Adrenal gland (tissue), 12 donors: Measurements from ENCODE around the gene FMN1. TPM values are rescaled to one million over a fixed set of nuclear protein-coding genes. Genes with fewer than 3 reads are reported as not detected.
A peak's percentile ranks its signal among the peaks of the same experiment; 100 is the strongest.

Source experiments
- DNase-seq, 7 donors: peaks; one replicate each; pipeline ENCODE4 v3.0.0-alpha.2; 2019 to 2020
- H3K27ac ChIP-seq, 5 donors: fragments of 200-600 bp; sonication (generic) in 4 of 5; 1 replicate in 3 of 5; 2 replicates in 2 of 5; pipeline versions ENCODE4 v1.5.1 to v1.8.0; 2016 to 2020; ENCODE audit warnings: mild to moderate bottlenecking in 1 of 5
- H3K27me3 ChIP-seq: fragments of 200-600 bp; 2 replicates; pipeline ENCODE4 v1.8.0; 2021
- H3K36me3 ChIP-seq, 2 donors: fragments of 200-600 bp; replicated peaks in 1 of 2; 1 replicate in 1 of 2; 2 replicates in 1 of 2; pipeline versions ENCODE4 v1.5.1 to v1.8.0; 2018 to 2022
- H3K4me1 ChIP-seq, 2 donors: fragments of 200-600 bp; replicated peaks in 1 of 2; 1 replicate in 1 of 2; 2 replicates in 1 of 2; pipeline versions ENCODE4 v1.5.1 to v1.8.0; 2018 to 2021
- H3K4me3 ChIP-seq, 4 donors: fragments of 200-600 bp; sonication (generic) in 3 of 4; one replicate each; pipeline ENCODE4 v1.5.1; 2016 to 2018
- H3K9me3 ChIP-seq, 3 donors: fragments of 200-600 bp; sonication (generic) in 1 of 3; replicated peaks in 1 of 3; 1 replicate in 2 of 3; 2 replicates in 1 of 3; pipeline versions ENCODE4 v1.5.1 to v1.8.0; 2016 to 2021
- CTCF ChIP-seq, 6 experiments: fragments of 450-650 bp in 4 of 6; fragments of 200-600 bp in 2 of 6; sonication (generic) in 1 of 6; IDR thresholded peaks; 1 replicate in 5 of 6; 2 replicates in 1 of 6; pipeline versions ENCODE4 v1.5.1 to v1.8.0; 2016 to 2021; ENCODE audit warnings: antibody characterized with exemption in 6 of 6, mild to moderate bottlenecking in 2 of 6, moderate library complexity in 1 of 6
- POLR2A ChIP-seq, 2 donors: fragments of 450-650 bp; IDR thresholded peaks; one replicate each; pipeline ENCODE4 v1.6.1; 2017; ENCODE audit warnings: antibody characterized with exemption in 2 of 2, mild to moderate bottlenecking in 2 of 2, moderate library complexity in 1 of 2
- WGBS, 4 donors: extraction: QIAGEN DNeasy Blood & Tissue Kit in 2 of 4; methylation state at CpG; one replicate each; pipeline versions ENCODE4 v1.1.5 to v1.1.7; 2013 to 2017; 5-methylcytosine and 5-hydroxymethylcytosine counted together
- intact Hi-C, 2 donors: fragments of 100-400 bp; cut with DNase I; formaldehyde crosslinking; loops; one replicate each; pipeline versions ENCODE4 v1.14.1 to v1.15.0; 2022 to 2023
- polyA plus RNA-seq, 3 donors: library from polyadenylated mRNA; stranded (reverse); fragments of 200-250 nt in 2 of 3; fragments of 350-450 nt in 1 of 3; fragmentation: Illumina TruSeq in 1 of 3; extraction: RNeasy Lipid Tissue Mini Kit (QIAGEN cat#74804) in 1 of 3; gene quantifications; one replicate each; pipeline ENCODE4 v1.2.3, GENCODE V29; 2013 to 2014
- total RNA-seq, 9 donors: library from RNA; depleted of rRNA in 4 of 9; stranded (reverse); fragments of >200 nt in 4 of 9; fragments of 120-200 nt in 1 of 9; fragmentation: NEBNext Ultra II Directional in 1 of 9; extraction: Animal tissue kit (Norgen Biotek cat#: 25700) in 1 of 9; gene quantifications; one replicate each; pipeline versions ENCODE4 v1.1.0 to v1.2.4, GENCODE V29; 2013 to 2023
- donor health status: healthy with polysubstance abuse.
- donor health status: Bipolar disorder and iron deficiency.
- donor health status: DM: yes; HTN: yes; CAD: no.
- donor health status: DM: no; HTN: no; CAD: no.
- donor health status: DM: no; HTN: no; CAD: no.
- donor health status: DM: yes; HTN: yes; CAD: no.

The FMN1 gene
- total and polyA plus RNA-seq, 12 donors, result 0.37 to 29.2 (median 11.4) TPM

- H3K9me3 ChIP-seq, result no peaks in the 10 kb centered on the region
- H3K27me3 ChIP-seq, result no peaks in the 10 kb centered on the region
- peak in 2 of 7 donors; percentile 16 to 18 for DNase-seq
- H3K36me3 ChIP-seq, result no peaks in the 10 kb centered on the region
- 60 to 67% (median 67%) methylated on average over 5 of the region's 5 CpGs for WGBS, 4 donors
- no peak for TF ChIP-seq CTCF (IDR thresholded peaks at IDR 0.05)
- TF ChIP-seq POLR2A (IDR thresholded peaks at IDR 0.05), result no peak
- no peak overlapping the region for H3K27ac ChIP-seq
- intact Hi-C loops, result loop anchor here in 1 of 2 donors (10.0 kb wide), 1 partner anchor 605 kb away; no protein-coding TSS in a partner anchor
- H3K4me1 ChIP-seq, result no peaks in the 10 kb centered on the region
- H3K4me3 ChIP-seq, result no peak overlapping the region
Measured at GRCh38 chr15:33089878-33090757, 104.4 kb downstream of the FMN1 start.

DNA sequence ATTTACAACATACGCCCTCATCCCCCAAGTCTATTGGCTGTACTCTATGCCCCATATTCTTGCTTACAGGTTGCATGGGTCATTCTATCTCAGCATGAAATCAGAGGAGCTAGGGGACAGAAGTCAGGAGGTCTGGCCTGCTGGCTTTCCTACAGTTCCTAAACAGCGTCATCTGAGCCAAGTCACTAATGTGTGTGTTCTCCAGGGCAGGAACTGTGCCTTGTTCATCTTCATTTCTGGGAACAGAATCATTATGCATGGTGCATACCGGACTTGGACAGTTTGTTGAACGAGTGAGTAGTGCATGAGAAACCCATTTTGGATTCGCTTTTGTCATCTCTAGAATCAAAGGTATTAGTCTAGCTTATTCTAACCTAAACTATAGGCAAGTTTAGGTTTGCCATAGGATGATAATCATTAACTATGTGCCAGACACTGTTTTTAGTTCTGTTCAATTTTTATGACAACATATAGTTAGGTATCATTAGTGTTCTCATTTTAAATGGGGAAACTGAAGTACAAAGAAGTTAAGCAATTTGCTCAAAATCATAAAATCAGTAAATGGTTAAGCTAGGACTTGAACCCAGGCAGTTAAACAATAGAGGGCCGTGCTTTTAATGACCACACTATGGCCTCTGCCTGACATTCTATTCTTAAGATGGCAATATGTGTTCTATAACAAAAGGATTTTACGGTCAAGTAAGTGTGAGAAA, 105.2 kb downstream of the FMN1 start:
- H3K27ac ChIP-seq, result no peak overlapping the region
- no peaks in the 10 kb centered on the region for H3K27me3 ChIP-seq
- 82 to 89% (median 83%) methylated on average over 7 of the region's 7 CpGs for WGBS, 4 donors
- H3K4me1 ChIP-seq, result no peaks in the 10 kb centered on the region
- DNase-seq, result no peak
- TF ChIP-seq POLR2A (IDR thresholded peaks at IDR 0.05) (no peak), CTCF (IDR thresholded peaks at IDR 0.05) (no peak)
- no peaks in the 10 kb centered on the region for H3K9me3 ChIP-seq
- H3K4me3 ChIP-seq, result no peak overlapping the region
- intact Hi-C loops, result no loop called here
- no peaks in the 10 kb centered on the region for H3K36me3 ChIP-seq

DNA sequence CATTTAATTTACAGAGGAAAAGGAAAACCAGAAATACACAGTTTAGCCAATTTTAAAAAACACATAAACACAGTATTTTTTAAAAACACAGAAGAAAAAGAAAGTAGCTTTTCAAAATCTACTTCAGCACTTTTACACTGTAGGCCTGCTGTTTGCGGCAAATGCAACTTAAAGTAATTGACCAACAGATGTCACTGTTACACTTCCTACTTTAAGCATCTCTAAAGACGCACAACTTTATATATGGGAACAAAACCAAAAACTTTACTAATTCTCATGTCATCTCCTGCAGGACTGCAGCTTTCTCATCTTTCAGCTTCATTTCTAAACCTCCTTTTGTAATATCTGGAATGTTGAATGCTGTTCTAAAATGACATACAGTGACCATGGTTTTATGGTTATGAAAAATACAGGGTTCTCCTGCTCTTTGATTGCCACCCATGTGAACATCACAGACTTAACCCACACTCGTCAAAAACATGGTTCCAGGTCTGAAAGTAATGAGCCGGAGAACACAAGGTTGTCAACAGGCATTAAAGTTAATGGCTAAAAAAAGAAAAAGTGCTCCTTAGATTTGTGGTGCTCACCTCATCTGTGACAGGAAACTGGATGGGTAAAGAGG, 107.9 kb downstream of the FMN1 start:
- WGBS, 4 donors, result 14 to 26% (median 22%) methylated on average over 4 of the region's 4 CpGs
- no peaks in the 10 kb centered on the region for H3K4me1 ChIP-seq
- intact Hi-C loops, result no loop called here
- DNase-seq, result no peak
- TF ChIP-seq POLR2A (IDR thresholded peaks at IDR 0.05) (no peak), CTCF (IDR thresholded peaks at IDR 0.05) (peak in 5 of 6 experiments; percentile 23 to 55 (median 41))
- H3K4me3 ChIP-seq, result no peak overlapping the region
- no peaks in the 10 kb centered on the region for H3K36me3 ChIP-seq
- no peaks in the 10 kb centered on the region for H3K9me3 ChIP-seq
- no peak overlapping the region for H3K27ac ChIP-seq
- no peaks in the 10 kb centered on the region for H3K27me3 ChIP-seq

- H3K27ac ChIP-seq, result no peak overlapping the region
- 62 to 85% (median 77%) methylated on average over 4 of the region's 4 CpGs for WGBS, 4 donors
- no peaks in the 10 kb centered on the region for H3K9me3 ChIP-seq
- DNase-seq, result no peak
- no peaks in the 10 kb centered on the region for H3K27me3 ChIP-seq
- no peak for TF ChIP-seq POLR2A (IDR thresholded peaks at IDR 0.05)
- no peak for TF ChIP-seq CTCF (IDR thresholded peaks at IDR 0.05)
- H3K4me1 ChIP-seq, result no peaks in the 10 kb centered on the region
- no peak overlapping the region for H3K4me3 ChIP-seq
- H3K36me3 ChIP-seq, result no peaks in the 10 kb centered on the region
- intact Hi-C loops, result no loop called here
Measured at GRCh38 chr15:33084661-33085060, 109.9 kb downstream of the FMN1 start.
